Thyroid gland (tissue), 4 donors: ENCODE results near the gene LIN54.

Source experiments
- POLR2A ChIP-seq, 2 donors: fragments of 450-650 bp; IDR thresholded peaks; one replicate each; pipeline ENCODE4 v1.6.1; 2017; ENCODE audit warnings: antibody characterized with exemption in 2 of 2, mild to moderate bottlenecking in 2 of 2, moderate library complexity in 1 of 2
- TF ChIP-seq, protein P1 (sequence below), 6 experiments: fragments of 200-600 bp in 3 of 6; fragments of 450-650 bp in 3 of 6; sonication (generic) in 3 of 6; IDR thresholded peaks; one replicate each; pipeline ENCODE4 v1.5.1; 2016 to 2019; ENCODE audit warnings: antibody characterized with exemption in 6 of 6, mild to moderate bottlenecking in 2 of 6, inconsistent platforms in 1 of 6, moderate library complexity in 1 of 6

DNA sequence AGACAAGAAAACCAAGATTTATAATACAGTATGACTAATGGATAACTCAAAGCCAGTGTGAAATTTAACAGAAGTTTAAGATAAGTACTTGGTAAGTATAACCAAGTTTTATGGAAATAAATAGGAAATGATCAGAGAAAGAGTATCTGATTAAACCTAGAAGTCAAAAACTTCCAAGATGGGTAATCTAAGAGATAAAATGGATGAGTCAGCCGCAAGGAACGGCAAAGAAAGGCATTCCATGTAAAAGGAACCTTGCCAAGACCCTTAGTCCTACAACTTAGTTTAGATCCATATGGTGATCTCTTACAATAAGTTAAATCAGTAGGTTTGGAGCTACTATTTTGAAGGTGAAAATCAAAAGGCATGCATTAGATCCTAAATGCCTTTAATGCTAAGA is 34.8 kb downstream of the LIN54 start:
- TF ChIP-seq, protein P1, sequence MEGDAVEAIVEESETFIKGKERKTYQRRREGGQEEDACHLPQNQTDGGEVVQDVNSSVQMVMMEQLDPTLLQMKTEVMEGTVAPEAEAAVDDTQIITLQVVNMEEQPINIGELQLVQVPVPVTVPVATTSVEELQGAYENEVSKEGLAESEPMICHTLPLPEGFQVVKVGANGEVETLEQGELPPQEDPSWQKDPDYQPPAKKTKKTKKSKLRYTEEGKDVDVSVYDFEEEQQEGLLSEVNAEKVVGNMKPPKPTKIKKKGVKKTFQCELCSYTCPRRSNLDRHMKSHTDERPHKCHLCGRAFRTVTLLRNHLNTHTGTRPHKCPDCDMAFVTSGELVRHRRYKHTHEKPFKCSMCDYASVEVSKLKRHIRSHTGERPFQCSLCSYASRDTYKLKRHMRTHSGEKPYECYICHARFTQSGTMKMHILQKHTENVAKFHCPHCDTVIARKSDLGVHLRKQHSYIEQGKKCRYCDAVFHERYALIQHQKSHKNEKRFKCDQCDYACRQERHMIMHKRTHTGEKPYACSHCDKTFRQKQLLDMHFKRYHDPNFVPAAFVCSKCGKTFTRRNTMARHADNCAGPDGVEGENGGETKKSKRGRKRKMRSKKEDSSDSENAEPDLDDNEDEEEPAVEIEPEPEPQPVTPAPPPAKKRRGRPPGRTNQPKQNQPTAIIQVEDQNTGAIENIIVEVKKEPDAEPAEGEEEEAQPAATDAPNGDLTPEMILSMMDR (IDR thresholded peaks at IDR 0.05), result no peak
- TF ChIP-seq POLR2A (IDR thresholded peaks at IDR 0.05), result no peak
